ENCODE measurements around the gene UNC13D. TPM values are rescaled to one million over a fixed set of nuclear protein-coding genes. Genes with fewer than 3 reads are reported as not detected.

Gene UNC13D
- total RNA-seq, 4 donors from 2014 or later = 3.0 to 48.3 (median 16.2) TPM

GRCh38 chr17:75845933-75846691, 1.9 kb upstream of the UNC13D start:
- WGBS, 2 donors (ENCODE audit: low coverage in 1 of 2) = 70% methylated on average over 22 of the region's 22 CpGs; no CpG with 5 or more reads in 1 of the 2 donors

GRCh38 chr17:75845058-75845711, 981 bp upstream of the UNC13D start:
- H3K4me3 ChIP-seq = peak overlapping the region in 2 of 4 donors; percentile 28 to 32

More at GRCh38 chr17:75845933-75846691, 1.9 kb upstream of the UNC13D start:
- Histone ChIP-seq H3K27me3 (no peaks in the 10 kb centered on the region), H3K27ac (peak overlapping the region; percentile 79 to 85 (median 80)), H3K36me3 (peaks cover 0 to 44% (median 19%) of the 10 kb centered on the region in 4 donors), H3K4me3 (no peak overlapping the region), H3K4me1 (peaks cover 20 to 51% (median 29%) of the 10 kb centered on the region in 4 donors), H3K9me3 (no peaks in the 10 kb centered on the region)
- intact Hi-C loops (cut with DNase I; ENCODE audit: low total_unique reads) = no loop called here
- TF ChIP-seq EP300 (IDR thresholded peaks at IDR 0.05; ENCODE audit: low read depth) (no peak), POLR2AphosphoS5 (IDR thresholded peaks at IDR 0.05) (peak in 1 of 3 donors; percentile 27)
- peak; percentile 41 for DNase-seq
- in situ Hi-C loops (cut with MboI; ENCODE audit: low pct_ligation_motif_present in 1 of 4, low pct_unique_long_range_greater_than_20kb in 1 of 4, low sequenced_read_pairs in 3 of 4) = no loop called here

GRCh38 chr17:75844530-75845057, 390 bp upstream of the UNC13D start:
- no peaks in the 10 kb centered on the region for H3K9me3 ChIP-seq
- in situ Hi-C loops (cut with MboI; ENCODE audit: low pct_ligation_motif_present in 1 of 4, low pct_unique_long_range_greater_than_20kb in 1 of 4, low sequenced_read_pairs in 3 of 4) (no loop called here), intact Hi-C loops (cut with DNase I; ENCODE audit: low total_unique reads) (no loop called here)
- TF ChIP-seq EP300 (IDR thresholded peaks at IDR 0.05; ENCODE audit: low read depth) = no peak
- peaks cover 0 to 32% (median 12%) of the 10 kb centered on the region in 4 donors for H3K36me3 ChIP-seq
- H3K27me3 ChIP-seq = no peaks in the 10 kb centered on the region
- WGBS, 2 donors (ENCODE audit: low coverage in 1 of 2) = 38% methylated on average over 2 of the region's 14 CpGs; no CpG with 5 or more reads in 1 of the 2 donors
- H3K4me3 ChIP-seq = peak overlapping the region in 3 of 4 donors; percentile 7 to 32 (median 28)
- DNase-seq = peak; percentile 85
- H3K27ac ChIP-seq = peak overlapping the region; percentile 79 to 85 (median 80)
- peaks cover 20 to 51% (median 29%) of the 10 kb centered on the region in 4 donors for H3K4me1 ChIP-seq

More at GRCh38 chr17:75845058-75845711, 981 bp upstream of the UNC13D start:
- peaks cover 20 to 51% (median 29%) of the 10 kb centered on the region in 4 donors for H3K4me1 ChIP-seq
- WGBS, 2 donors (ENCODE audit: low coverage in 1 of 2) = 19% methylated on average over 21 of the region's 21 CpGs; no CpG with 5 or more reads in 1 of the 2 donors
- peaks cover 0 to 36% (median 14%) of the 10 kb centered on the region in 4 donors for H3K36me3 ChIP-seq
- intact Hi-C loops (cut with DNase I; ENCODE audit: low total_unique reads) = no loop called here
- no peaks in the 10 kb centered on the region for H3K27me3 ChIP-seq
- H3K27ac ChIP-seq = peak overlapping the region; percentile 79 to 85 (median 80)
- in situ Hi-C loops (cut with MboI; ENCODE audit: low pct_ligation_motif_present in 1 of 4, low pct_unique_long_range_greater_than_20kb in 1 of 4, low sequenced_read_pairs in 3 of 4) = no loop called here
- no peaks in the 10 kb centered on the region for H3K9me3 ChIP-seq
- DNase-seq = peak; percentile 91
- TF ChIP-seq POLR2AphosphoS5 (IDR thresholded peaks at IDR 0.05) (peak in 2 of 3 donors; percentile 54 to 64), EP300 (IDR thresholded peaks at IDR 0.05; ENCODE audit: low read depth) (no peak), POLR2A (IDR thresholded peaks at IDR 0.05) (peak; percentile 42), CTCF (IDR thresholded peaks at IDR 0.05) (peak; percentile 80 to 99 (median 87))

- Histone ChIP-seq H3K4me1 (peaks cover 20 to 39% (median 26%) of the 10 kb centered on the region in 4 donors), H3K36me3 (peaks cover 0 to 21% (median 7%) of the 10 kb centered on the region in 4 donors), H3K27me3 (no peaks in the 10 kb centered on the region), H3K9me3 (no peaks in the 10 kb centered on the region), H3K4me3 (peak overlapping the region in 3 of 4 donors; percentile 7 to 32 (median 28)), H3K27ac (peak overlapping the region; percentile 79 to 85 (median 80))
- no peak for DNase-seq
- WGBS, 2 donors (ENCODE audit: low coverage in 1 of 2) = 74% methylated on average over 10 of the region's 22 CpGs; no CpG with 5 or more reads in 1 of the 2 donors
- in situ Hi-C loops (cut with MboI; ENCODE audit: low pct_ligation_motif_present in 1 of 4, low pct_unique_long_range_greater_than_20kb in 1 of 4, low sequenced_read_pairs in 3 of 4) (no loop called here), intact Hi-C loops (cut with DNase I; ENCODE audit: low total_unique reads) (no loop called here)
- TF ChIP-seq CTCF (IDR thresholded peaks at IDR 0.05) (no peak), POLR2A (IDR thresholded peaks at IDR 0.05) (no peak), POLR2AphosphoS5 (IDR thresholded peaks at IDR 0.05) (no peak), EP300 (IDR thresholded peaks at IDR 0.05; ENCODE audit: low read depth) (no peak)
Observed at GRCh38 chr17:75842963-75843576, 1.1 kb downstream of the UNC13D start.

All from transverse colon (tissue), 4 donors.